ENCODE data around the gene LRRC73.
"Not testable (repeated sequence)": the region's sequence is repeated elsewhere in the genome, so short reads cannot be mapped to it uniquely, and the experiment has no call there.

DNA sequence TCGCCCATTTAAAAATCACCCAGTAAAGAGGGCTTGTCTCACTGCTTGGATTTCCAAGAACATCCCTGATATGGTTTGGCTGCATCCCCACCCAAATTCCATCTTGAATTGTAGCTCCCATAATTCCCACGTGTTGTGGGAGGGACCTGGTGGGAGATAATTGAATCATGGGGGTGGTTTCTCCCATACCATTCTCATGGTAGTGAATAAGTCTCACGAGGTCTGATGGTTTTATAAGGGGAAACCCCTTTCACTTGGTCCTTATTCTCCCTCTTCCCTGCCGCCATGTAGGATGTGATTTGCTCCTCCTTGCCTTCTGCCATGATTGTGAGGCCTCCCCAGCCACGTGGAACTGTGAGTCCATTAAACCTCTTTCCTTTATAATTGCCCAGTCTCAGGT, 42.9 kb downstream of the LRRC73 start:
- not testable (repeated sequence) for TF ChIP-seq CTCF (conservative IDR thresholded peaks at IDR 0.05; ENCODE audit: low read depth, low read length); EZH2 (IDR thresholded peaks at IDR 0.05; ENCODE audit: borderline replicate concordance, low read depth, low read length, poor library complexity, severe bottlenecking)

All from A673 (cell line).